Measurements from ENCODE around the gene MYO10.

MYO10 gene

DNA sequence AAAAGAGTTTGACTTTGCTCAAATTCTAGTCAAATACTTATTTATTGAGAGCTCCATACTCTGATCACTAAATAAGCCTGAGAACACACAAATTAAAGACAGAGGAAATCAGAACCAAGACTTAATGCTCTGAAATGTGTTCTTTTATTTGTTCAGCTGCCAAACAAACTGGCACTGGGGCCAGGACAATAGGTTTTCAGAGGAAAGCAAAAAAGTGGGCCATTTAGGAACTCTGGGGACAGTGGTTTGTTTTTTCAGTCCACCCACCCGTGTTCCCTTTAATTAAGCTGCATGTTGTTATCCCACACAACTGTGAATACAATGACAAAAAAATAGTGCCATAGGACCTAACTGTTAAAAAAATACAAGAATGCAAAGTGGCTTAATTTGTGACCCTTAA is 223.9 kb downstream of the MYO10 start:
- DNase-seq (ENCODE audit: low spot score), result peak; percentile 52

DNA sequence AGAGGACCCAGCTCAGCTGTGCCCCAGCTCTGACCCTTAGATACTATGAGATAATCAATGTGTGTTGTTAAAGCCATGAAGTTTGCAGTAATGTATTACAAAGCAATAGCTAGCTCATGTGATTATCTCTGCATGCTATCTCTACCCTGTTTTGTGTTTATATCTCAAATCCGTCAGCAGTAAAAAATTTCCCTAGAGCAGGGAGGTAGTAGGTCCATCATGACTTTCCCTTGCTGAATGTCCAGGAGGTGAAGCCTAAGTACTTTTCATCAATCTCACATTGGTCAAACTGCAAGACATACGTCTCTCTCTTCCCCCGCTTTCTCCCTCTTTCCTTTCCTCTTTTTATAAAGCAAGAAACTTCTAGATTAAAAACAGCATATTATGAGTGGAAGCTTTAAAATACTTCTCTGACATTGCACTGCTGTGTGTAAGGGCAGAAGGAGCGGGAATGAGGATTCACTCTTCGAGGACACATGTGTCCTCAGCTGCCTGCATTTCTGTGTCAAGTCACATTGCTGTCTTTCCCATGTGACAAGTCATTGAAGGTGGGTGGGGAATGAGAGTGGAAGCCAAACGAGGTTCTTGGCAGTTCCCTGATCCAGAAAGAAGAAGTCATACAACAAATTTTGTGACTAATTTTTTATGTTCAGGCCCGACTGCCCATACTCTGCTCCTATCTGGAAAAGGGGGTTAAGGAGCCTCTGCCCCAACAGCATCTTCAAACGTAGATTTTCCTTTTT is 226.2 kb downstream of the MYO10 start:
- no peak for DNase-seq (ENCODE audit: low spot score)

DNA sequence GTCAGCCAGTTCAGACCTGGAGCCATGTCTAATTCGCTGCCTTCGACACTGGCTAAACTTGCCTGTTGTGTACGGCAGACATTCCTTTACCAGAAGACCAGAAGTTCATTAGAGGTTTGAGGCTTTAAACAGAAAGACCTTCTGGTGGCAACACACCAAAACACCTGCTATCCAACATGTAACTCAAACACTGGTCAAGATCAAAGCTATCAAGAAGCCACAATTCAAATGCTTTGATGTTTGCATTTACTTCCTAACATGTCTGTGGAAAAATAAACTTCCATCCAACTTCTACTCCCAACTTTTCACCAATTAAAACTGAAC is 228.3 kb downstream of the MYO10 start:
- DNase-seq (ENCODE audit: low spot score), result no peak

DNA sequence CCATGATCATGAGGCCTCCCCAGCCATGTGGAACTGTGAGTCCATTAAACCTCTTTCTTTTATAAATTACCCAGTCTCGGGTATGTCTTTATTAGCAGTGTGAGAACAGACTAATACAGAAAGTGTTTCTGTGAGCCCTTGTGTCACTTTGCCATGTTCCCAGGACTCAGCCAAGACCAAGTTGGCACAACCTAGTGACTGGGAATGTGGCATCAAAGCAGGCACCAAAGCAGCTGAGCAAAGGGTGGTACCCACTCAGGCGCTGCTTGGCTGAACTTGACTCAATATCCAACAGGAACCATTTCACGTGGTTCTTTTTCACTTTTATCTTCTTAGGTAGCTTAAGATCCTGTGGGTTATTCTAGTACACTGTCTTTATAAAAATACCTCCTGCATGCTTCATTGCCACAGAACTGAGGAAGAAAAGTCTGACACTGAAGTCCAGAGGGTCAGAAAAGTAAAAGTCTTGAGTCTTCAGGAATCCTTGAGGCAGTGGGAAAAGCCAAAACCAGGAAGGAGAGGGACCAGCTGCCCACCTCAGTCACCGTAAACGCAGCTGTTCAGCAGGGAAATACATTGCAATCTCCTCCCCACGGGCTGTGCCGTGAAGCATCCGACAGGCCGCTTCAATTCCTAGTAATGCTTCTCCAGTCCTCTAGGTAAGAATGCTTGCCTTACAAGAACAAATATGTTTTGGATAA is 228.8 kb downstream of the MYO10 start:
- no peak for DNase-seq (ENCODE audit: low spot score)

DNA sequence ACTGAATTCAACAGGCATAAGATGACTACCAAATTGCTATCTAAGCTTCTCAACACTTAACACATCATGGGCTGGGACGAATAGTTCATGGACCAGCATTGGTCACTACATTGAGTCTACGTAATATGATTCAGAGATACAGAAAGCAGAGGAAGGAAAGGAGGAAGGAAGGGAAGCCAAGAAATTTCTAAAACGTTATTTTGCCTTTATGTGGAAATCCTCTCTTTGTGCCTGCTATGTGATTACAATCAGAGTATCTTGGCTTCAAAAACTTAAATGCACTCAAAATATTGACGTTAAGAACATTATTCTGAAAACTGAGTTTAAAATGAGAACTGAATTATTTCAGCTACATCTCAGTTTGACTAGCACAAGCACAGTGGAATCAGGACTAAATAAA is 231.1 kb downstream of the MYO10 start:
- no peak for DNase-seq (ENCODE audit: low spot score)

DNA sequence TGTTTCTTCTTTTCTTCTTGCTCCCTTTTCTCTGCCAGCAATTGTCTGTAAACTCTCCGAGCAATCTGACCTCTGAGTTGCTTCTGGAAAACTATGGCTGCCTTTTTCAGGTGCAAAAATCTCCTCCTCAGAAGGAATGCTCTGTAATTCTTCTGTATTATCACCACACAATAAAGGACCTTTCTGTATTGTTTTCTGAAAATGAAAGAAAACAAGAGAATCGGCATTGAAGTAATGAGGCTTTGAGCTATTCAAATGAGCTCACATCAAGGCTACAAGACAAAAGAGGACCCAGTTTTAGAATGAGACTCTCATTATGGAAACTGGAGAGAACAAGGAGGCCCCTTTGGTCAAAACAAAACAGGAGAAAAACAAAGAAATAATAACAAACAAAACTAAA is 233.1 kb downstream of the MYO10 start:
- DNase-seq (ENCODE audit: low spot score), result peak; percentile 91

DNA sequence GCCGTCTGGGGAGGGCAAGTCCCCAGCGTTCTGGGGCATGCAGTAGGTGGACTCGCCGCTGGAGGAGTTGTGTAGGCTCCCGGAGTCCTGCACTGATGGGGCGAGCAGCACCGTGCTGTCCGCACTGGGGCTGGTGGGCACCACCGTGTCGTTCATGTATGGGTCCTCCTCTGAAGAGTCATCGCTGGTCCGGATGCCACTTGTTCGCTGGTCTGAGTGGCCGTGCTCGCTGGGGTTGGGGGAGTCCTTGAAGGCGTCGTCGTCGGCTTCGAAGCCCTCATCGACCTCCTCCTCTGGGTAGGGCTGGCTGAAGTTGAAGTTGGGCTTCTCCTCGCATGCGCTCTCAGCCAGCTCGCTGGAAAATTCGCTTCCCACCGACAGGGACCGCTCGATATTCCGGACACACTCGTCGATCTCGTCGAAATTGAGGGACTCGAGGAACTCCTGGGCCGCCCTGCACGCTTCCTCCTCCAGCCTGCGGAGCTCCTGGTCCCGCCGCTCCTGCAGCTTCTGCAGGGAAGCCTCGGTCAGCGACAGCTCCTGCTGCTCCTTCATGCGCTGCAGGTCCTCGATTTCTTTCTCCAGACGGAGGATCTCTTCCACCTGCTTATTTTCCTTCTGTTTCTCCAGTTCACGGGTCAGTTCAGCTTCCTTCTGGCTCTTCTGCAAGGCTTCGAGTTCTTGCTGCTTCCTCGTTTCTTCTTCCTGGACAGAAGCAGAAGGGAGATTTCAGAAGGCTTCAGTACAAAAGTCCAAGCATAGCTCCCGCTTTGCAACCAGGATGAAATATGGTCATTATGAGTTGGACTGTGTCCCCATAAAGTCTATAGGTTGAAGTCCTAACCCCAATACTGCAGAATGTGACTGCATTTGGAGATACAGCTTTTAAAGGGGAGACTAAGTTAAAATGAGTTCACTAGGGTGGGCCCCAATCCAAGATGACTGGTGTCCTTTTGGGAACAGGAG is 234.7 kb downstream of the MYO10 start:
- DNase-seq (ENCODE audit: low spot score), result no peak

DNA sequence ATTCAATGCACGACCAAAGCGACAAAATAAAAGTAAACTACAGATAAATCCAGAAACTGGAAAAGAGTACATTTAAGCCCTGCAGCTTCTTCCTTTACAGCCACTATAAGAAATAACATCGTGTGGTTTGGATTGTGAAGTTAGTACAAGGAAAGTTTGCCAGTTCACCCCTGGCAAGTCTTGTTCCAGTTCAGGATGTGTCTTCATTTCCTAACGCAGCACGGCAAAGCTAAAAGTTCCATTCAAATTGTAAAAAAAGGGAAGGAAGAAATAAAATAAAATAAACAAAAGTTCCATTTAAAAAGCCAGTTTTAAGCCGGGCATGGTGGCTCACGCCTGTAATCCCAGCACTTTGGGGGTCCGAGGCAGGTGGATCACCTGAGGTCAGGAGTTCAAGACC is 236.0 kb downstream of the MYO10 start:
- DNase-seq (ENCODE audit: low spot score), result no peak

DNA sequence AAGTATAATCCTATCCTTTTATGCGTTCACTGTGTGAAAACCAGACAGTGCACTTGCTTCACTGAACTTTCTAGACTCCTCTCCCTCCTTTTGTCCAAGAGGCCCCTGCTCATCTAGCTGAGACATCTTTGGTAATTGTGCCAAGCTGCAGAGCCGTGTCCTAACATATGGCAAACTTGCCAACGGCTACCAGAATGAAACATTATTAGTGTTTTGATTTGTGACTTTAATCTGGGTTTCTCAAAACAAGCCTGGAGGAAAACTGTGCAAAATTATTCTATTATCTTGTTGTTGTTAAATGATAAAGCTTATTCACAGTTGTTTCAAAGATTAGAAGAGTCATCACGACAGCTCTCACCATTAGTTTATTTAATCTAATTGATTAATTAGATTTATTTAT is 240.3 kb downstream of the MYO10 start:
- DNase-seq (ENCODE audit: low spot score), result no peak

DNA sequence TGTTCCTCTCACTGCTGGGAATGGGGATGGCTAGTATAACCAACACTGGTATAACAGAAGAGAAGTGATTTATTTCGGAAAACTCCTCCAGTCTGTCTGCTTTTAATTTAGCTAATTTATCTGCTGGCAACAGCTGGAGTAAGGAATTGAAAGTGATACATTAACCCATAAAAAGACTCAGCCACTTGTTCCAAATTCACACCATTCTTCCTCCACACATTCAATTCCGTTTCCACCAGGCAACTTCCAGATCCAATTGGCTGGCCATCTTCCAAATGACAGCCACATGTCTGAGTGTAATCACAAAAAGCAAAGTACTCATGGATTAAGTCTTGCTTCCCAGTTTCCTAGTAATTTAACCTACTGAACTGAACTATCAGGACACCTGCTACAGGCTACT is 242.2 kb downstream of the MYO10 start:
- DNase-seq (ENCODE audit: low spot score), result no peak

DNA sequence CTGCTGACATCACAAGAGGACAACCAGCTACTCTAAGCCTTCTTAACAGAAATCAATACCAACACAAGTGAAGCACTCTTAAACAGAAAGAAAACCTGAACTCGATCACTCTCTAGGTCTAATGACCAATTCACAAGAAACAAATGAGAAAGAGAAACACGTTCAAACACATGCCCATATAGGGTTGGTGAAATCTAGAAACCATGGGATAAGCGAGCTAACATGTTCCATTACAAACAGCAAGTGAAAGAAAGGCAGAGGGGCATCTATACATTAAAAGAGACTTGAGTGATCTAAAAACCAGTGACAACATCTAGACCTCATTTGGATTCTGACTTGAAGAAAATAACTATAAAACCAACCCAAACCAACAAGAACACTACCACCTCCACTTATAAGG is 244.4 kb downstream of the MYO10 start:
- DNase-seq (ENCODE audit: low spot score), result no peak

DNA sequence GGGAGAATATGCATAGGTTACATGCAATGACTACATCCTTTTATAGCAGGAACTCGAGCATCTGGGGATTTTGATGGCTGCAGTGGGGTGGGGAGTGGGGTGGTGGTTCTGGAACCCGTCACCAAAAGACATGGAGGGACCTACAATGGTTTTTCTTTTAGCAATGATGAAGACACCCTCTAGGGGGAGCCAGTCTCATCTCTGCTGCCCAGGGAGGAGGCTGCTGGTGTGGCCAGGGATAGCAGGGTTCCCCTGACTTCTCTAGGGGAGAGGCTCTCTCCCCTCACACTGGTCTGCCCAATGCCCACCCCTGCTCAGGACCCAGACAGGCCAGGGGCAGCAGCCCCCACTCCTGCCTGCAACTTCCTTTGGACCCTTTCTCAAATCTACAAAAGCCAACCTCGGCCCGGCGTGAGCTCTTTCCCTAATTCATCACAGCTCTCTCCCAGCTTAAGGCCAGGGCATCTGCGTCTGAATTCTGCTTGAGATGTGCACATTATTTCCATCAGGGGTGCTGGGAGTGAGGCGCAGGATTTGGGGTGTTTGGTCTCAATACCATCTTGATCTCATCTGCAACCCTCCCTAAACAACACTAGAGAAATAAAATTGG is 245.7 kb downstream of the MYO10 start:
- peak; percentile 71 for DNase-seq (ENCODE audit: low spot score)

DNA sequence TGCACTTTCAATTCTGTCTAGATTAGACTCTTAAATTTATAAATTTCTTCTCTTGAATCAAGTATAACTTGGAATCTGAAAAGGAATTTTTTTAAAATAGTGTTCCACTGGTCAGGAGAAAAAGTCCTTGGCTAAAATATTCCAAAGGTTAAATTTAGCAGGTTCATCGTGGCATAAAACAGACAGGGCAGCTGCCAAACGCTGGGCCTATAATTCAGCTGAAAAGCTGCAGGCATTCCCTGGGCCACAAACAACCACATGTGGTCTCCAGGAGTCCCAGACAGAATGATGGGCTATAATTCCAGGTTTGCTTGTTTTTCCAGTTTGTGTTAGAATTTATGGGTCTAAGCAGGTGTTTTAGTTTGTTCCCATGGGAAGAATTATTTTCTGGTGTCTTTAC is 248.2 kb downstream of the MYO10 start:
- DNase-seq (ENCODE audit: low spot score), result no peak

DNA sequence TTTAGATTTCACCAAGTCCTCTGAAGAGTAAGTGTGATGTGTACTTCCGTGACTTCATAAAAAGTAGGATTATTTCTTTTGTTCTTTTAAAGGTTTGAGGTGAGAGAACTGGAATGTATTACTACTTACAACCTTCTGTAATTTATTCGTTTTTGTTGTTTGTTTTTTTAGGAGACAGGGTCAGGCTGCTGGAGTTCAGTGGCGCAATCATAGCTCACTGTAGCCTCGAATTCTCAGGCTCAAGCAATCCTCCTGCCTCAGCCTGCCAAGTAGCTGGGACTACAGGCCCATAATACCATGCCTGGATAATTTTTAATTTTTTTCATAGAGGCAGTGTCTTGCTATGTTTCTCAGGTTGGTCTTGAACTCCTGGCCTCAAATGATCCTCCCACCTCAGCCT is 251.0 kb downstream of the MYO10 start:
- no peak for DNase-seq (ENCODE audit: low spot score)

DNA sequence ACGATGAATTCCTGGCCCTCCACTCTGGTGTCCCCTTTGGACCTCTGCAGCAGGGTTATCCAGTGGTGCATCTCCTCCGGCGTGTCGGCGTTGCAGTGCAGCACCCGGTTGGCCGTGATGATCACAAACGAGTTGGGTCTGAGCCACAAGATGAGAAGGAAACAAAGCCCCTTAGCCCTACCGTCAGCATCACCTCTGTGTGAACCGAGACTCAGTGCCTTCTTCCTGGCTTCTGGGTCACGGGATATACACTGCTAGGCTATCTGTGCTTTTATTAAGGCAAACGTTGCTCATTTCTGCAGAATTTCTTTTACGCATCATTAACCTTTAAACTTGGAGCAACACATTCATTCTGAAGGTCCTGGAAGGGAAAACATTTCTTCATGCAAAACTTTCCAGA is 254.2 kb downstream of the MYO10 start:
- no peak for DNase-seq (ENCODE audit: low spot score)

DNA sequence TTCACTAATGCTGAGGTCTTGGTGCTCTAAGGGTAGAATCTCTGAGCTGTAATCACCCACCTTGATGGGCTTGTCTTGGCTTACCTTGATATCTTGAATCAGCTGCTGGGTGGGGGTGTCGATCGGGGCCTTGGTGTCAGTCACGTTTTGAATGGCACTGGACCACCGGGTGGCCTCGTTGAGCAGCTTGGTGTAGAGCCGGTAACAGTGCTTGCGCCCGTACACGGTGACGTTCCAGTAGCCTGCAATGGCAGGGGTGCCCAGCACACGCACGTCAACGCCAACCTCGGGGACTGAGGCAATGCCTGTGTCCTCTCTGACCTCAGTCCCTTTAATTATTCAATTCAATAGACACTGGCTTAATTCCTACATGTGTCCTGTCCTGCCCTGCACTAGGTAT is 256.2 kb downstream of the MYO10 start:
- DNase-seq (ENCODE audit: low spot score), result no peak

DNA sequence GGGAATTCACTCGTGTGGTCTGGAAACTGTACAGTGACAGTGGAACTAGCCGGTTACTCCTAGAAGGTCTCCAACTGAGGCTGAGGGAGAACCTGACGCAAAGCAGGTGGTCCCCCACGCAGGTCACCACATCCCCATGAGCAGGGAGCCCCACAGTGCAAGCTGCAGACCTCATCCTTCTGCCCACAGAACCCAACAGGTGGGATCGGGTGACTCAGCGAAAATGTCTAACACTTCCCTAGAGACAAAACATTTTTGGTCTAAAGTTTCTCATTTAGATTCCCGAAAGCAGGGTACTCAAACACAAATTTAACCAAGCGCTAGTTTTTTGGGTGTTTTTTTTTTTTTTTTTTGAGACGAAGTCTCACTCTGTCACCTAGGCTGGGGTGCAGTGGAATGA is 256.9 kb downstream of the MYO10 start:
- DNase-seq (ENCODE audit: low spot score), result no peak

DNA sequence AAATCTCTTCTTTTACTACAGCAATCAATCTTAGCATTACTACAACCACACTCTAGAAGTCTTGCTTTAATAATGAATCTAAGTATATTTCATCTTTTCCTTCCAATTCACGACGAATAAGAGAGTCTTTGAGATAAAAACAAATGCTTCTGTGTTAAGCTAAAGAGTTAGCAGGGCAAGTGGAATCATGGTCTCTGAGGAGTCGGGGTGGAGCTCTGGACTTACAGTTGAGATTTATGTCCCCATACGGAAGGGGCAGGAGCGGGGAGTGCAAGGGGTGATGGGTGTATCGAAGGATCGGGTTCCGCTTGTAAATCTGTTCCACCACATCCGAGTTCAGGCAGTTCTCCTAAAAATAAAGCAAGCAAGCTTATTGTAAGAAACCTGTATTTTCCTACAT is 260.3 kb downstream of the MYO10 start:
- DNase-seq (ENCODE audit: low spot score), result no peak

DNA sequence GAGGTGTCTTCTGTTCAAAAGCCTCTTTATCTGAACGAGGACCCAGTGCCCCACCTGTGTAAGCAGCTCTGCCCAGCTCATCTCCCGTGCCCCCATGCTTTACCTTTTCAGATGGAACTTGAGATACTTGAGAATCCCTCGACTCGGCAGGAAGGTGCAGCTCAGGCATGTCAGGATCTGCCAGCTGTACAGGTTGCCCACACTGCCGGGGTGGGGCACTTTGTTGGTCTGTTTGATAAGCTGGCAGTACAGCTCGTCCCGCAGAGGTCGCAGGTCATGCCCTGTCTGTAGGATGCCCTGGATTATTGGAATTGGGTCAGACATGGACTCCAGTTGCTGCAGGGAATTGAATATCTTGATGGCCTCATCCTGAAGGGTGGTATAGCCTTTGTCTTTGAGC is 261.3 kb downstream of the MYO10 start:
- no peak for DNase-seq (ENCODE audit: low spot score)

DNA sequence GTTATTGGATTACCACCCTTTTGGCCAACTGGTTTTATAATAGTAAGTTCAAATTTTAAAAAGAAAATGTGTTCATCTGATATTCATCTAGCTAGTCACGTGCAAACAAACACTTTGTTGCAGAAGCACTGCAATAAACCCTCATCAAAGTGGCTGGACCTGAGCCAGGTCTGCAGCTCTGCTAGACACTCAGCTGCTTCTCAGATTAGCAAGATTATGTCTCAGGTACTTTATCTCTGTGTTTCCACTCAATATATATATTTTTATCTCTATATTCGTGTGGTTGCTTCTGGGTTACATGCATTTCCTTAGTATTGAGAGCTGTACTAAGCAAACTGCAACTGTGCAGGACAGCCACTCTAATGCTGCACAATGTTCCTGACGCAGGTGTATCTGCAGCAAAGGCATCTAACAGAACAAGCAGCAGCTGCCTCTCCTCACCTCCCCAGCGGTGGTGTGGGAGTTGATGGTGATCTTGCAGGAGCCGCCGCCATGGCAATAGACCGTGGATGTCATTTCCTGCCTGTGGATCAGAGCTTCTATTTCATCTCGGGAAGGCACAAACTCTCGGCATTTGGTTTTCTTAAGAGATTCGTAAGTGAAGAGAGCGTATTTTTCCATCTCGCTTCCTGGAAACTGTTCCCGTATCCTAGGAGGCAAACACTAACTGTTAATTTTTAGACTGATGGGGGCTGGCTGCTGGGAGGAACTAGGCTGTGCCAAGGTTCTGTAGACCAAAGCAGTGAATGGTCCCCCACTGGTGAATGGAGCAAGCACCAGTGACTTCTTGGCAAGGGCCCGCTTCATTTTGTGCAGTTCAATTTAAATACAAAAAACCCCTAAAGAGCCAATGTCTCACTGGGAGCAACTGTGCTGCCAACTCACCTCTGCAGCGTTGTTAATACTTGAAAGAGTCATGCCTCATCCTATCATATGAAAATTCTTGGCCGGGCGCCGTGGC is 262.6 kb downstream of the MYO10 start:
- peak; percentile 47 for DNase-seq (ENCODE audit: low spot score)

DNA sequence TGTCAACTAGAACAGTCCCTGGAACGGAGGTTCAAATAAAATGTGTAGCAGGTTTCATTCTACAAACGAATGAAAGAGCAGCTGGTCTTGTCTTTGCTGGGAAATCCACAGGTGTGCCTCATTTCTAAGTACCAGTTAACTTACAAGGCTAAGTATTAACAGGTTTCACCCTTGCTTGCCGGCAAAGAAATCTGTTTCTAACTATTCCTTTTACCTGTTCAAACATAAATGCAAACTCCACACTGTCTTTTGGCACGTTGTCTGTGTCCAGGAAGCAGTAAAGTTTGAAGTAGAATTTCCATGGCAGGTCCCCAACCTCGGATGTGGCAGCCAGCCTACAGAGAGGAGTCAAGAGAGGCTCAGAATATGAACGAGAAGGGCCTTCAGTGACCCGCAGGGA is 264.9 kb downstream of the MYO10 start:
- no peak for DNase-seq (ENCODE audit: low spot score)
